Measurements from ENCODE around the gene RAVER2. TPM values are rescaled to one million over a fixed set of nuclear protein-coding genes. Genes with fewer than 3 reads are reported as not detected.

The RAVER2 gene
- polyA plus RNA-seq, 2 of the 4 experiments (the other 2 are of a cell fraction), result 6.2 to 17.2 TPM

DNA sequence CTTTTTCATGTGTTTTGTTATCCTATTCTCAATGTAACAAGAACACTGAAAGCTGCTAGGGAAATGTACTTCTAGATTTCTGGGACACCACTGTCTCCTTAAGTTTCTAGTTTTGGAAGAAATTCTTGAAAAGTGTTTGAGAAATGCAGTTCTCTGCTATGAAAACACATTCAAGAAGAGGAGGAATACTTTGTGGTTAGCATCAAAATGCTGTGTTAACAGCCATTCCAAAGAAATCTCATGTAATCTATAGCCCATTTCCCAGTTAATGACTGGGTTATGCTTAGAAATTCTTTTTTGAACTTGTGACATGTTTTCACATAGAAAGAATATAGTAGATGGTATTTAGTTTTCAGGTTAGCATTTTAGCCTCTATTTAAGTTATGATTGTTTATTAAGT lies 6.0 kb downstream of the RAVER2 start:
- FAIRE-seq (no peak), DNase-seq (ENCODE audit: low read depth in 1 of 2, low spot score in 1 of 2) (no peak), ATAC-seq (no peak)
- CTCF ChIA-PET, result interaction anchor here (1.0 kb wide), 1 partner anchor 74 kb away, joined by 3 read pairs; no protein-coding TSS in a partner anchor
- POLR2A ChIA-PET, result no interaction called here
- Histone ChIP-seq H3K4me2 (no peak overlapping the region), H3K9me3 (no peaks in the 10 kb centered on the region), H3K4me3 (no peak overlapping the region), H3K4me1 (peaks cover 4% of the 10 kb centered on the region; the same call in 1 of the 3 replicates), H3K27ac (no peak overlapping the region)
- TF ChIP-seq, protein P1, sequence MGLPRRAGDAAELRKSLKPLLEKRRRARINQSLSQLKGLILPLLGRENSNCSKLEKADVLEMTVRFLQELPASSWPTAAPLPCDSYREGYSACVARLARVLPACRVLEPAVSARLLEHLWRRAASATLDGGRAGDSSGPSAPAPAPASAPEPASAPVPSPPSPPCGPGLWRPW (IDR thresholded peaks at IDR 0.05), result no peak
- TF ChIP-seq JUNB (IDR thresholded peaks at IDR 0.05) (no peak), SMC3 (IDR thresholded peaks at IDR 0.05) (no peak), JUN (IDR thresholded peaks at IDR 0.05) (no peak), HOXB5 (CRISPR knock-in tag; IDR thresholded peaks at IDR 0.05) (no peak), RAD21 (conservative IDR thresholded peaks at IDR 0.05 in 1 of 2, IDR thresholded peaks at IDR 0.05 in 1 of 2) (no peak), ZFP36 (IDR thresholded peaks at IDR 0.05; ENCODE audit: borderline replicate concordance, partially characterized antibody) (no peak), CHD2 (IDR thresholded peaks at IDR 0.05; ENCODE audit: low read length, partially characterized antibody) (no peak), SREBF2 (IDR thresholded peaks at IDR 0.05) (no peak), ZNF302 (CRISPR knock-in tag; IDR thresholded peaks at IDR 0.05) (no peak), GATA3 (IDR thresholded peaks at IDR 0.05; ENCODE audit: borderline replicate concordance) (no peak), POLR2A (IDR thresholded peaks at IDR 0.05; ENCODE audit: low read length) (no peak)
- TF ChIP-seq, protein P2, sequence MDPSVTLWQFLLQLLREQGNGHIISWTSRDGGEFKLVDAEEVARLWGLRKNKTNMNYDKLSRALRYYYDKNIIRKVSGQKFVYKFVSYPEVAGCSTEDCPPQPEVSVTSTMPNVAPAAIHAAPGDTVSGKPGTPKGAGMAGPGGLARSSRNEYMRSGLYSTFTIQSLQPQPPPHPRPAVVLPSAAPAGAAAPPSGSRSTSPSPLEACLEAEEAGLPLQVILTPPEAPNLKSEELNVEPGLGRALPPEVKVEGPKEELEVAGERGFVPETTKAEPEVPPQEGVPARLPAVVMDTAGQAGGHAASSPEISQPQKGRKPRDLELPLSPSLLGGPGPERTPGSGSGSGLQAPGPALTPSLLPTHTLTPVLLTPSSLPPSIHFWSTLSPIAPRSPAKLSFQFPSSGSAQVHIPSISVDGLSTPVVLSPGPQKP (IDR thresholded peaks at IDR 0.05; ENCODE audit: low read depth, low read length), result no peak

DNA sequence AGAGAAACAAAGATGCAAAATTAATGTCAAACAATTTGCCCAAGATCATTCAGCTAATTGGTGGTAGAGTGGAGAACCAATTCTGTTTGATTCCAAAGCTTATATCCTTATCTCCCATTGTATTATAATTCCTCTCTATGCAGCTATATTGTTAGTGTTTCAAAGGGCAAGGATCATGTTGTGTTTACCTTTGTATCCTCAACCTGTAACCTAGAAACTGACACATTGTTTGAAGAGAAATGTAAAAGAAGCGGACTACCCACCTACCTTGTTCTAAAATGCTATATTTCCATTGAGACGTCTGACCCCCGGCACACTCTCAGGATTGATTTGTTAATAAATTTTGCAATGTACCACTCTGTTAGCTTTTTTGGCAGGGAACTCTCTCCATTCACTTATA lies 9.3 kb downstream of the RAVER2 start:
- H3K4me1 ChIP-seq, result no peaks in the 10 kb centered on the region
- H3K9me3 ChIP-seq, result no peaks in the 10 kb centered on the region
- TF ChIP-seq TFCP2L1 (CRISPR knock-in tag; IDR thresholded peaks at IDR 0.05), result no peak
- TF ChIP-seq CHD4 (IDR thresholded peaks at IDR 0.05; ENCODE audit: borderline replicate concordance), result no peak
- no peak for TF ChIP-seq RAD21 (conservative IDR thresholded peaks at IDR 0.05 in 1 of 2, IDR thresholded peaks at IDR 0.05 in 1 of 2)
- ChIA-PET CTCF (interaction anchor here (1.0 kb wide), 1 partner anchor 8 kb away, joined by 3 read pairs; no protein-coding TSS in a partner anchor), POLR2A (no interaction called here)
- H3K4me3 ChIP-seq, result no peak overlapping the region
- no peak for DNase-seq (ENCODE audit: low read depth in 1 of 2, low spot score in 1 of 2)
- H3K4me2 ChIP-seq, result no peak overlapping the region
- no peak for ATAC-seq
- no peak for FAIRE-seq
- H3K27ac ChIP-seq, result no peak overlapping the region
- WGBS (ENCODE audit: missing lambda C conversion rate), result 90% methylated on average over 3 of the region's 3 CpGs

DNA sequence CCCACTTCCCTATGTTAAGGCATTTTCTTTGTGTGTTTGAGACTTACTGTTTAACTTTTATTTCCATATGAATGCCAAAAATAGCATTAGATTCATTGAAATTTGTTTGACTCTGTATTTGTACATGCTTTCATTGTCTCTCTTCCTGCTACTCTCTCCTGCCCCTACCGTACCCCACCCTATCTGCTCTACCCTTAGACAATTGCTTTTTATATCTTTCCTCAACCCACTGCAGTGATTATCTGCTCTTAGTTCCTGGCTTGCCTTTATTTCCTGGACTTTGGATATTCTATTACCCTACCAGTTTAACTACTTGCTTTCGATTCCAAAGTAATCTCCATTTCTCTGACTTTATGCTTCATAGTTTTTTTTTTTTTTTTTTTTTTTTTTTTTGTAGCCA lies 10.5 kb downstream of the RAVER2 start:
- DNase-seq (ENCODE audit: low read depth in 1 of 2, low spot score in 1 of 2), result no peak
- Histone ChIP-seq H3K4me2 (peak overlapping the region; percentile 8; the same call in 1 of the 3 replicates), H3K4me3 (no peak overlapping the region), H3K9me3 (no peaks in the 10 kb centered on the region), H3K4me1 (no peaks in the 10 kb centered on the region), H3K27ac (no peak overlapping the region)
- ATAC-seq, result no peak
- ChIA-PET POLR2A (no interaction called here), CTCF (no interaction called here)
- WGBS (ENCODE audit: missing lambda C conversion rate), result 46% methylated on average over 2 of the region's 2 CpGs
- FAIRE-seq, result no peak
- TF ChIP-seq CBX8 (IDR thresholded peaks at IDR 0.05), result no peak
- TF ChIP-seq RARB (CRISPR knock-in tag; IDR thresholded peaks at IDR 0.05), result no peak
- TF ChIP-seq MAFK (IDR thresholded peaks at IDR 0.05; ENCODE audit: partially characterized antibody), result no peak
- TF ChIP-seq, protein P3, sequence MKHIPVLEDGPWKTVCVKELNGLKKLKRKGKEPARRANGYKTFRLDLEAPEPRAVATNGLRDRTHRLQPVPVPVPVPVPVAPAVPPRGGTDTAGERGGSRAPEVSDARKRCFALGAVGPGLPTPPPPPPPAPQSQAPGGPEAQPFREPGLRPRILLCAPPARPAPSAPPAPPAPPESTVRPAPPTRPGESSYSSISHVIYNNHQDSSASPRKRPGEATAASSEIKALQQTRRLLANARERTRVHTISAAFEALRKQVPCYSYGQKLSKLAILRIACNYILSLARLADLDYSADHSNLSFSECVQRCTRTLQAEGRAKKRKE (CRISPR knock-in tag; IDR thresholded peaks at IDR 0.05; ENCODE audit: low read depth), result no peak
- TF ChIP-seq RAD21 (conservative IDR thresholded peaks at IDR 0.05 in 1 of 2, IDR thresholded peaks at IDR 0.05 in 1 of 2), result no peak
- no peak for TF ChIP-seq HEYL (CRISPR knock-in tag; IDR thresholded peaks at IDR 0.05)
- TF ChIP-seq ZSCAN20 (CRISPR knock-in tag; IDR thresholded peaks at IDR 0.05), result no peak
- no peak for TF ChIP-seq RCOR1 (IDR thresholded peaks at IDR 0.05; ENCODE audit: low read depth, low read length)
- TF ChIP-seq KDM5A (IDR thresholded peaks at IDR 0.05), result no peak
- TF ChIP-seq, protein P4, sequence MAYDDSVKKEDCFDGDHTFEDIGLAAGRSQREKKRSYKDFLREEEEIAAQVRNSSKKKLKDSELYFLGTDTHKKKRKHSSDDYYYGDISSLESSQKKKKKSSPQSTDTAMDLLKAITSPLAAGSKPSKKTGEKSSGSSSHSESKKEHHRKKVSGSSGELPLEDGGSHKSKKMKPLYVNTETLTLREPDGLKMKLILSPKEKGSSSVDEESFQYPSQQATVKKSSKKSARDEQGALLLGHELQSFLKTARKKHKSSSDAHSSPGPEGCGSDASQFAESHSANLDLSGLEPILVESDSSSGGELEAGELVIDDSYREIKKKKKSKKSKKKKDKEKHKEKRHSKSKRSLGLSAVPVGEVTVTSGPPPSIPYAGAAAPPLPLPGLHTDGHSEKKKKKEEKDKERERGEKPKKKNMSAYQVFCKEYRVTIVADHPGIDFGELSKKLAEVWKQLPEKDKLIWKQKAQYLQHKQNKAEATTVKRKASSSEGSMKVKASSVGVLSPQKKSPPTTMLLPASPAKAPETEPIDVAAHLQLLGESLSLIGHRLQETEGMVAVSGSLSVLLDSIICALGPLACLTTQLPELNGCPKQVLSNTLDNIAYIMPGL (CRISPR knock-in tag; IDR thresholded peaks at IDR 0.05; ENCODE audit: borderline replicate concordance), result no peak

Data from A549 (cell line).